Renal cortex interstitium (tissue), 11 donors: ENCODE results near the gene TTYH3. TPM values are rescaled to one million over a fixed set of nuclear protein-coding genes. Genes with fewer than 3 reads are reported as not detected.

Experiments used
- DNase-seq, 11 donors: peaks; one replicate each; pipeline ENCODE4 v3.0.0-alpha.2; 2013; ENCODE audit warnings: low read depth in 9 of 11, low spot score in 4 of 11; ENCODE audit errors: extremely low read depth in 1 of 11
- polyA plus RNA-seq, 3 donors: library from polyadenylated mRNA; unstranded; fragments of 120-200 nt; gene quantifications; one replicate each; pipeline ENCODE4 v1.2.1, GENCODE V29; 2013; ENCODE audit not compliant: insufficient read length in 3 of 3

The TTYH3 gene
- polyA plus RNA-seq, 3 donors: 79.0 to 142 (median 131) TPM

DNA sequence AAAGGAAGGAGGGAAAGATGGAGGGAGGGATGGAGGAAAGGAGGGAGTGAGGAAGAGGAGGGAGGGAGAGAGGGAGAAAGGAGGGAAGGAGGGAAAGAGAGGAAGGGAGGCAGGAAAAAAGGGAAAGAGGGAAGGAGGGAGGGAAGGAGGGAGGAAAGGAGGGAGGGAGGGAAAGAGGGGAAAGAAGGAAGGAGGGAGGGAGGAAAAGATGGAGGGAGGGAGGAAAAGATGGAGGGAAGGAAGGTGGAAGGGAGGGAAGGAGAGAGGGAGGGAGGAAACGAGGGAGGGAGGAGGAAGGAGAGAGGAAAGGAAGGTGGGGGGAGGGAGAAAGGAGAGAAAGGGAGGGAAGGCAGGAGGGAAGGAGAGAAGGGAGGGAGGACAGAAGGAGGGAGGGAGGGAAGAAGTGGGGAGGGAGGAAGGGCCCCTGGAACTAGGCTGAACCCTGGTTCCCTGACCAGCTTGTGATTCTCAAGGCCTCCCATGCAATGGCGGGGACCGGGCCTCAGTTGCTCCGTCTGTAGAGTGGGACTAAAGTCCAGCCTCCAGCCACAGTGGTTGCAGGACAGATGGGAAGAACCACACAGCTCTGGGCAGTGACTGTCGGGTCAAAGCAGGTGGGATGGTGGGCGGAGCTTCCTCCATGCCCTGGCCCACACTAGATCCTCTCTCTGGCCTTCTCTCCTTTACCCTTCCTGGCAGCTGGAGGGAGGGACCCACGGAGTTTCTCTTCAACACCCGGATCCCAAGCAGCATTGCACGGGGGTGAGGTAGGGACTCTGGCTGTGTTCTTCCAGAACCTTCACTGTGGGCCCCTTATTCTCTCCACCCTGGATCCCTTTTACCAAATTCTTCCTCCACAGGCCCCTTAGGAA is 4.3 kb upstream of the TTYH3 start:
- no peak for DNase-seq

DNA sequence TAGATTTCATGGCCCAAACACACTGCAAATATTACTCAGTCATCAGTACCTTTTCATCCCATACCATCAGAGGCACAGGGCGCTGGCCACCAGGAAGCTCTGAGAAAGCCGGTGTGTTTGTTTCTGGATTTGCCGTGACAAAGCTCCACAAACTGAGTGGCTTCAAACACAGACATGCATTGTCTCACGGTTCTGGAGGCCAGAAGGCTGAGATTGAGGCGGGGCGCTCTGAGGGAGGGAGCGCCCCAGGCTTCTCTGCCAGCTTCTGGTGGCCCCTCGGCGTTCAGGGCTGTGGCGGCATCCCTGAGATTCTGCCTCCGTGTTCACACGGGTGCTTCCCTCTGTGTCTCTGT is 3.7 kb upstream of the TTYH3 start:
- no peak for DNase-seq

DNA sequence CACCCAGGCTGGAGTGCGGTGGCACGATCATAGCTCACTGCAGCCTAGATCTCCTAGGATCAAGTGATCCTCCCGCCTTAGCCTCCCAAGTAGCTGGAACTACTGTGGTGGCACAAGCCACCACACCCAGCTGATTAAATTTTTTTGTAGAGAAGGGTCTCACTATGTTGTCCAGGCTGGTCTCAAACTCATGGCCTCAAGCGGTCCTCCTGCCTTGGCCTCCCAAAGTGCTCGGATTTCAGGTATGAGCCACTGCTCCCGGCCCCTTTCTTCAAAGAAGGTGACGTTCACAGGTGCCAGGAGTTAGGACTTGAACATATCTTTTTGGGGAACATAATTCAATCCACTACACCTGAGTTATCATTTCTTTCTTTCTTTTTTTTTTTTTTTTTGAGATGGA is 2.9 kb upstream of the TTYH3 start:
- DNase-seq: no peak

DNA sequence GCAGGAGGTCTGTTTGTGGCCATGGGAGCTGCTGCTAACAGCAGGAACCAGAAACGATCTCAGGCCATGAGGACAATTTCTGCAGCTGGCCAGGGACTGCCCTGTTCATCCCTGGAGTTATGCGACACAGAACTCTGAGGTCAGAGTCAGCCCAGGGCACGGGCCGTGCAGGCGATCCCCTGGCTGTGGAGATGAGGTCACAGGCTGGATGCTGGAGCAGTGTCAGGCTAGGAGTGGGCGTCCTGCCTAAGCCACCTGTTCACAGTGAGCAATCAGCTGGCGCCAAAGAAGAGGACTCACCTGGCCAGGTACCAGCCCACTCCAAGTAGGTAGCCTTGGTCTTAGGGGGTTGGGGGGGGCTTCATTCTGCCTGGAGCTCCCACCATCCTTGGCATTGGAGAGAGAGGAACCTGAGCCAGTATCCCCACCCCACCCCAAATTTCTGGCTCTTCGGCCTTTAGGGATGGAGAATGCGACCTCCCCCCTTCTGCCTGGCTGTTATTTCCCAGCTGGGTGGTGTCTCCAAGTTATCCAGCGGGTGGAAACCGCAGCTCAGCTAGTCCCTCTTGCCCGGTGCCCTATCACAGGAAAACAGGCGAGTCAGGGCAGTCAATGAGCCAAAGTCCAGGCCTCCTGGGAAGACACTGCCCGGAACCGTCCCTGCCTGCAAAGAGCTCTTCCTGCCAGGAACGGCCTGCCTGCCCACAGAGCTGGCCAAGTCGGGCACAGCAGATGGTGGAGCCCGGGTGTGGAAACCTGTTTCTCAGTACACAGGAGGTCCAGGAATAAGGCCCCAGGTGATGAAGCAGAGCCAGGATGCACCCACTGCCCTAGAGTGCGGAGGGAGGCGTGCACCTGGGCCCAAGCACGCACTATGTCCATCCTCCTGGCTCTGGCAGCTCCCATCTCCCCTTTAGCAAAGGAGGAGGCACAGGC is 1.8 kb upstream of the TTYH3 start:
- no peak for DNase-seq

DNA sequence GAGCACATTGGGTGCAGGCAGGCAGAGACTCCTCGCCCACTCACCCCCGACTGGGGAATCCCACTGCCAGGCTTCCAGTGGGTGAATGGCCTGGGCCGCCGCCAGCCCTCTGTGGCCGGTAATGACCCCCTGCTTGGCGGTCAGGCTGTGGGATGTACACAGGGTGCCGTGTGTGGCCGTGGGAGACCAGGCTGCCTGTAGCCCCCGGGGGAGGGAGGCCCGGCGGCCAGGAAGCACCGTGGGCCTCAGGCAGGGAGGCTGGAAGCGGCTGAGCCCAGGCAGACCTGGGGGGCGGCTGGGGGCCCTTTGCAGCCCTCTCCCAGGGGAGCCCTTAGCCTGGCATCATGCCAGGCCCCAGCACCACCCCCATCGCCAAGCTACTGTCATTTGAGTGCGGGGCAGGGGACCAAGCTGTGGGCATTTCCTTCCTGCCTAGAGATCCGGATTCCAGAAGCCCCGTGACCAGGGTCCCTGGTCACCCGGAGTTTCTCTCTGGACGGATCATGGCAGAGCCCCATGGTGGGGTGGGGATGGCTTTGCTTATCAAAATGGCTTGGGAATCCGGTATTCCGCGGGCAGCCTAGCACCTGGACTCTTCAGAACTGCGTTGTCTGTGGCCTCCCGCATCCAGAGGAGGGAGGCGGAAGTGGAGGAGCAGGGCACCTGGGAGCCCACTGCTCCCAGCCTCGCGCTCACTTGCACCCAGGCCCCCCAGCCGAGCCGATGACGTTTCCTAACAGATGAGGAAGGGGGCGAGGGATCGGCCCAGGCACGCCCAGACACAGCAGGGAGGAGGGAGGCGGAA is 1.1 kb downstream of the TTYH3 start:
- DNase-seq: no peak

DNA sequence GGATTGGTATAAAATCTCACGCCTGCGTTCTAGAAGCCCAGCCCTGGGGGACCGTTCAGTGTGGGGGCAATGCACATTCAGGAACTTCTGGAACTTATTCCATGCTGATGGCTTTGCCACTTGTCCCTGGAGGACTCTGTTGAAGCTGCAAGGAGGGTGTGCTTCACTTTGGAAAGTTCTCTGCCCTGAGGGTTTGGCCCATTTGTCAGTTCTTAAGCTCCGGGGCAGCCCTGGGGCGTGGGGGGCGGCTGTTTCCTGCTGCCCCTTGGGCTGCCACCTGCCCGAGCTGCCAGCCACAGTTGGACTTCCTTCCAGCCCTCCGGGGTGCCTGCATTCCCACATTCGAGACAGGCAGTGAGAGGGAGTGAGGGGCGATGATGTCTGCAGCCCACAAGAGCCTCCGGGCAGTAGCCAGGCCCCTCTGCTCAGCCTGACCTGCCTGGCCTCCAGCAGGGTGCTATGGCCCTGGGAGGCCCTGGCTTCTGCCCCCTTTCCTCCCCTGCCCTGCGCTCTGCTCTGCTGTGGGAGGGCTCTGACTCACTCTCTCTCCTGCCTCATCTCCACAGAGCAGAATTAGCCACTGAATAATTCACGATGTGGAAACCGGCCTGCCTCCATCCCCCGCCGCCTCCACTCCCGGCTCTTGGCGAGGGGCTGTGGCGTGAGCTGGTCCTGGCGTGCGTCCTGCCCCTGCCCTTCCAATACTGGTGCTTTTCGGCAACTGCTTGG is 1.9 kb downstream of the TTYH3 start:
- DNase-seq: no peak

DNA sequence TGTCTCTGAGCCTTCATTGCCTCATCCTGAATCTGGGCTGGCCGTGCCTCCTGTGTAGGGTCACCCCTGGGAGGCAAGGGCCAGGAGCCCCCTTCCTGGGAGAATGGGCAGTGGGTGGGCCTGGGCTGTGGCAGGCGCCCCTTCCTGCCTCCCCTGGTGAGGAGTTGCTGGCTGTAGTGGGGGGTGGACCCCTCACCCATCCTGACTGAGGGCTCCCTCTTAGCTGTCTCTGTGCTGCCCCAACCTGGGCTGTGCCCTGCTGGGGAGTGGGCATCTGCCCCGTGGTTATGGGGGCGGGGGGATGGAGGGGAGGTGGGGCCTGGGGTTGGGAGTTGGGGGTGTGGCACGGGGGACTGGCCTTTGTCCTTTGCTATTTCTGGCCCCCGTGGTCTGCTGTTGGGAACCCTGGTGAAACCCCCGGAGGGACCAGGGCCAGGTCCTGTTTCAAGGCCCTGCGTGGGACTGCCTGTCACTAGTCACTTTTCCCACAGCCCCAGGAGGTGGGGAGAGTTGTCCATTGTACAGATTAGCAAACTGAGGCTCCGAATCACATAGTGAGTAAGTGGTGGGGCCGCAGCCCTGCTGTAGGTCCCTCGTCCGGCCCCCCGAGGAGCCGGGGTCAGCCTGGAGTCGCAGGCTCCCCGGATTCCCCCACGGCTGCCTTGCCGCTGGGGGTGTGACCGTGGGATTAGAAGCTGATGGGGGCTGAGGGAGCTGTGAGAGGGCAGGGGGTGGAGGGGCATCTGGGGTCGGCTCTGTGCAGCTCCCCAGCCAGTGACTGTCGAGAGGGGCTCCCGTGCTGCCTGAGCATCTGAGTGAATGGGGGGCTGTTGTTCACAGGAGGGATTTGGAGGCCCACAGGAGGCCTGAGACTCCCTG is 2.7 kb downstream of the TTYH3 start:
- no peak for DNase-seq

DNA sequence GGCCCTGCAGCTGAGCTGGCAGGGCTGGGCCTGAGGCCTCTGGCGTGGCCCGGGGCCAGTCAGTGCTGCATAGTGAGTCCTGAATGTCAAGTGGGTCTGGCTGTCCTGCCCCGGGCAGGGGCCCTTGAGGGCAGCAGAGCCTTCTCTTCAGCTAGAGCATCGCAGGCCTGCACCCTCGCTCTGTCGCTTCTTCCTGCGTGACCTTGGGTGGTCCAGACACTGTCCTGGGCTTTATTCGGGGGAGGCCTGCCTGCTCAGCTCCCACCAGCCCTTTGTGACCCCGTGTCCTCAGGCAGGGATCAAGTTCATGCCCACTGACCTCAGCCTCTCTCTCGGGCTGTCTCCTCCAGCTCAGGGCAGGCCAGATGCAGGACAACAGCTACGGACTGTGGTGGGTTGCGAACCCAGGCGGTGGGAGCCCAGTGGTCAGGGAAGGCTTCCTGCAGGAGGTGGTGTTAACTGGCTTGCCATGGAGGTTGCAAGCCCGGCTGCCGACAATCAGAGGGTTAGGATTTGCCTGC is 3.4 kb downstream of the TTYH3 start:
- no peak for DNase-seq

DNA sequence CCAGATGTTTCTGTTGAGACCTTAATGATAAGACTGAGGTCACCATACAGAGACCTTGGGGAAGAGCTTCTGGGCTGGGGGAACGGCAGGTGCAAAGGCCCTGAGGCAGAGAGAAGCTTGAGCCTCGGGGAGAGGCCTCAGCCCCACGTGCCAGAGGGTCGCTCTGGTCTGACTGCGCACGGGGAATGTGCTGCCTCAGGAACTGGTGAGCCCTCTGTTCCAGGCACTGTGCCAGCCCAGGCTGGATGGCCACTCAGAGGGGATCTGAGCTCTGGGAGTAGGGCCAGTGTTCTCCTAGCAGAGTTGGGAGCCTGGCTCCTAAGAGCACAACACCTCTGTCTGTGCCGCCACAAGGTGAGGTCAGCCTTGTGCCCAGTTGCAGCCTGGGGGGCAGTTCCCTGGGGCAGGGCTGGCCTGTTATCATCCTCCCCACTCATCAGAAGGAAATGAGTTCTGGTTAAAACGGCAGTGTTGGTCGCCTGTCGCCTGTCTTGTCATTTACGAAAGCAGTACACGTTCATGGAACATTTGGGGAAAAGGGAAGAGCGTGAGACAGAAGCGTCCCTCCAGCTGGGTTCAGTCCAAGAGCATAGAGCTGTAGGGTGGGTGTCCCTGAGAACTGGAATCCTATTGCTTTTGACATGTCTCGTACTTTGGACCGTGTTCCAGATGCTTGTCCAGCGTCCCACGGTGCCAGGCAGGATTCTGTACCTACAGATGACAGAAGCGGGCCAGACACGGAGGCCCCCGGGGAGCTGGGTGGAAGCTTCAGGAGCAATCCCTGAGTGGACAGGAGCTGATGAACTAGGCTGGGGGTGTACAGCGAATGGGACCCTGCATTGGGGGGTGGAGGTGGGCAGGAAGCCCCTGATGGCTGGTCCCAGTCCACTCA is 4.3 kb downstream of the TTYH3 start:
- no peak for DNase-seq

DNA sequence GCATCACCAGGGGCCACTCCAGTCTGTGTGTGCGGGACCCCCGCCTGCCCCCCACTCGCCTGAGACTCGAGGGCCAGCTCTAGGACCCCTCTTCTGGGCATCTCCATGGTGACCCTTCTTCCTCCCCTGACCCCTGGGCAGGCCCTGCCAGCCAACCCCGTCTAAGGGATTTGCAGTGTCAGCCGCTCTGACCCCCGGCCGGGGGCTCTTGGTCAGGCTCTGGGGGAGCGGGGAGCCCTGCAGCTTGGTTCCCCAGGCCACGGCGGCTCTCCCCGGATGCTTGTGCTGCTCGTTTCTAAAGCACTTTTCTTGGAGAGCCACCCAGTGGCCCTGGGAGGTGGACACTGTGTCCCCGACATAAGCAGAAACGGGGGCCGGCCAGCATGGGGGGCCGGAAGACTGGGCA is 5.3 kb downstream of the TTYH3 start:
- DNase-seq: no peak

DNA sequence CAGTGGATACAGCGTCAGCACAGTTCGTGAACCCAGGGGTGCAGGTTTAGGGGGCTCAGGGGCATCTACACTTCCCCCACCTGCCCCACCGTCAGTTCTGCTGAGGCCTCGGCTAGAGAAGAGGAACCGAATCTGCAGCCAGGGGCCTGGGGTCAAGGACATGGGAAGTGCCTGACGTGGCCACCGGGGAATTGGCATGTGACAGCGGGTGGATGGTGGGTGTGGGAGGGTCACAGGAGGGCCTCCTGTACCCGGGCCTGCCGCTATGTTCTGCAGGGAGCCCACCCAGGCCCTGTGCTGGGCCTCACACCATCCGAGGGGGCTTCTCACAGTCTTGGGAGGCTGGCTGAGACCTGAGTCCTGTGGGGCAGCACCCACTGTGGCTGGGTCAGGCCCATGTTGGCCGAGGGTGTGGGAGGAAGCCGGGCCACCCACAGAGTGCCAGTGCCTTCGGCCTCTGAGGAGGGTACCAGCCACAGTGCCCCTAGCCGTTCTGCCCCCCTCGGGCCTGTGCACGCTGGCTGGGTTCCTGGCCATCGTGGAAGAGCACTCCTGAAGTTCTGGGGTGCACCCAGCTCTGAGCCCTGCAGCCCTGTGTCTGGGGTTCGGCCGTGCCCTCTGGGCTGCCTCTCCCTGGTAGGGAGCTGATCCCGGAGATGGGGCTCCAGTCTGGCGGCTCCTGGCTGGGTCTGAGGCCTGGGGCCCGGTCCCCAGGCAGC is 5.9 kb downstream of the TTYH3 start:
- DNase-seq: no peak

DNA sequence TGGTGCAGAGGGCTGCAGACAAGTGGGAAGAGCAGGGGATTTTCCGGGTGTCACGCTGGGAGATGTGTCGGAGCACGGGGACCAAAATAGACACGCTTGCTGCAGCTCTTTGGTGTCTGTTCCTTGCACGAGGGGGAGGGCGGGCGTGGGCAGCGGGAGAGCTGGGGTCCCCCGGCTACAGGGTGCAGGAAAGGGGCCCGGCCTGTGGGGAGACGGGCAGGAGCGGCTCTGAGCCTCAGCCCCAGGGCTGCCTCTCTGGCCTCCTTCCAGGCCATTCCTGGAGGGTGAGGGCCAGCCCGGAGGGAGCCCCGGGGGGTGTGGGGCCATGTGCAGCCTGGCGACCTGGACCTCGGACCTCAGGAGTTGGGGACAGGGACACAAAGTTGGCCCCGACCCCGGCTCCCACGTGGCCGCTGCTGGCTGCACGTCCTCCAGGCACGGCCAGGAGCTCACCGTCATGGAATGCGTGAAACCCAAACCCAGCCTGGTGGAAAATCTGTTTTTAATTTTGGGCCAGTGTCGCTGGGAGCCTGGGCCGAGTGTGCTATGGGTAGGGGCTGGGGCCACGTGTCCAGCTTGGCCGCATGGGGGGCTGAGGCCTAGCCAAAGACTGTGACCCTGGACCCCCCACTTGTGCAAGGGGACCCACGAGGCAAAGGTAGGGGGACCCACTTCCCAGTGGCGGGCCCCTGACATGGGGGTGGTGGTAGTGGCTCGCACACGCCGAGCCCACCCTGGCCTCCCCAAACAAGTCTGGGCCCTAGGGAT is 6.6 kb downstream of the TTYH3 start:
- no peak for DNase-seq

DNA sequence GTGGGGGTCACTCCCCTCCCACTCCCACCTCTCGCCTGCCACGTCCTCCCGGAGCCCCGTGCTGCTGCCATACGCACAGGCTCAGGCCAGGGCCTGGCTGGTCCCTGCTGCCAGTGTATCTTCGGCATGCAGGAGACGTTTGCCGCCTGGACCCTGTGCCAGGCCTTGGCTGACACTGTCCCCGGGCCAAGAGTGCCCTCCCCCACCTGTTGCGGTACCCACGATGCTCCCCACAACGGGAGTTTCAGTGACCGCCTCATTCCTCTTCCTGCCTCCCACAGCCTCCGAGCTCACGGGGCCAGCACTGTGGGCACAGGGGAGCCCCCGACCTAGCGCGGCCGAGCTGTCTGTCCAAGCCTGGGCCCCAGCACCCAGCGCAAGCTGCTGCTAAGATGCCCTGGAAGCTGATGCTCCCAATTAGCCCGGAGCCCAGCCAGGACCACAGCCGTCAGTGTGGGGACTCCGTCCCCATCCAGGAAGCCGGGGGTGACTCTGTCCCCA is 7.4 kb downstream of the TTYH3 start:
- DNase-seq: no peak

DNA sequence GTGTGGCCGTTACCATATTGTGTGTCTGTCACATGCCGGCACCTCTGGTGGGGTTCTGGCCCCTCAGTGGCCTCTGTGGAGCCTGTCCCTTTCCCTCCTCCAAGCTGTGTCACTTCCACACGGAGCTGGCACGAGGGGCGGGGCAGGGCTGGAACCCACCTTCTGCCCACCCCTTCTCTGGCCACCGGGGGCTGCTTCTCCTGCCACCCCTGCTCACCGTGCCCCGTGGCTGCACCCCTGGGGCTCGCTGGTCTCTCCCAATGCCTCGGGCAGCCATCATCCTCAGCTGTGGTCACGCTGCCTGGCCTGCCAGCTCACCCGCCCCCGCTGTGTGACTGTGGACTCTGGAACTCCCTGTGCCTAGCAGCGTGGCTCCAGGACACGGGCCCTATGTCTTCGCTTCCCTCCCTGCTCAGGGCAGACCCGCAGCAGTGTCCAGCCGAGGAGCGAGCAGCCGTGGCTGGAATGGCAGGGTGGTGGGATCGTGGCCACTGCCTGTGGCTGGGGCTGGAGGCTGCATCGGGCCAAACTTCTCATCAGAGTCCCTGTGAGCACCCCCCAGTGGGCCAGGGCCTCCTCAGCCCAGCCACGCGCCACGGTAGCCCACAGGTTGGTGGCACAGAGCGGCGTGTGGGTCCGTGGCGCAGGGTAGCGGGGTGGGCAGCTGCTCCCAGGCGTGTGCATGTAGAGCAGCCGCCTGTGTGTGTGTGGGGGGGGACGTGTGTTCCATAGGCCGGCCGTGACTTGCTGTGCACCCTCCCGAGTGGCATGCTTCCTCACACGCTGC is 8.1 kb downstream of the TTYH3 start:
- no peak for DNase-seq

DNA sequence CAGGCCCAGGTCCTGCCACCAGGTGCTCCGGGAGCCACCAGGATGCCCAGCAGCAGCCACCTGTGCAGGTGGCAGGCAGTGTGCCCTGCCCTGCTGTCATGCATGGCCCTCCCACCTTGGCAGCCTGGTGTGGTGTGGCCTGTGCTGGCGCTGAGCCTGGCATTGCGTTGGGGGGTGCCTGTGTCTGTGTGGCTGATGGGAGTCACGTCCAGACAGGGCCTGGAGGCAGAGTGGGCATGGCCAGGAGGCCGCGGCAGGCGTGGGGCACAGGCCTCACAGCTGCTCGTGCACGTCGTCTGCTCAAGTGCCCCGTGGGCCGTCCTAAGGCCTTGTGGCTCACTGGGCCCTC is 8.7 kb downstream of the TTYH3 start:
- no peak for DNase-seq
